Mesenchymal stem cell (in vitro differentiated cells and primary cell): ENCODE data around the gene GNG13.
A peak's percentile ranks its signal among the peaks of the same experiment; 100 is the strongest.
"Not testable (repeated sequence)": the region's sequence is repeated elsewhere in the genome, so short reads cannot be mapped to it uniquely, and the experiment has no call there.

Experiments
- DNase-seq: peaks from one replicate; pipeline ENCODE4 v3.0.0-alpha.2; 2013
- H2AFZ ChIP-seq: one replicate; pipeline ENCODE4 v1.6.1; 2013; ENCODE audit warnings: low read depth, mild to moderate bottlenecking, control low read depth, inconsistent platforms, low read length, moderate library complexity
- H2AK5ac ChIP-seq: 2 replicates; pipeline ENCODE4 v1.6.1; 2013; ENCODE audit warnings: low read length, moderate library complexity, mild to moderate bottlenecking, inconsistent platforms; ENCODE audit not compliant: severe bottlenecking
- H2BK120ac ChIP-seq: one replicate; pipeline ENCODE4 v1.6.1; 2013; ENCODE audit warnings: low read depth, mild to moderate bottlenecking, inconsistent platforms, low read length, moderate library complexity
- H2BK12ac ChIP-seq, 2 experiments: one replicate each; pipeline ENCODE4 v1.6.1; 2013; ENCODE audit warnings: inconsistent platforms in 2 of 2, low read length in 2 of 2, mild to moderate bottlenecking in 2 of 2, moderate library complexity in 2 of 2, control low read depth in 1 of 2
- H2BK15ac ChIP-seq: one replicate; pipeline ENCODE4 v1.6.1; 2013; ENCODE audit warnings: mild to moderate bottlenecking, low read depth, inconsistent platforms; ENCODE audit not compliant: poor library complexity, severe bottlenecking
- H2BK5ac ChIP-seq: 2 replicates; pipeline ENCODE4 v1.6.1; 2013; ENCODE audit warnings: low read depth, mild to moderate bottlenecking, low read length, control low read depth, inconsistent platforms; ENCODE audit not compliant: poor library complexity, severe bottlenecking
- H3K14ac ChIP-seq, 2 experiments: one replicate each; pipeline ENCODE4 v1.6.1; 2013; ENCODE audit warnings: inconsistent platforms in 2 of 2, low read length in 2 of 2, control low read depth in 1 of 2, mild to moderate bottlenecking in 1 of 2, moderate library complexity in 1 of 2
- H3K18ac ChIP-seq, 2 experiments: one replicate each; pipeline ENCODE4 v1.6.1; 2013; ENCODE audit warnings: inconsistent platforms in 2 of 2, low read length in 2 of 2, control low read depth in 1 of 2, low read depth in 1 of 2, mild to moderate bottlenecking in 1 of 2
- H3K23ac ChIP-seq, 2 experiments: one replicate each; pipeline ENCODE4 v1.6.1; 2013; ENCODE audit warnings: inconsistent platforms in 2 of 2, low read length in 2 of 2, mild to moderate bottlenecking in 2 of 2, moderate library complexity in 2 of 2, control low read depth in 1 of 2
- H3K27ac ChIP-seq: 2 replicates; pipeline ENCODE4 v1.5.1; 2013; ENCODE audit warnings: mild to moderate bottlenecking, moderate library complexity, low read length, control low read depth, inconsistent platforms; ENCODE audit not compliant: poor library complexity, severe bottlenecking
- H3K27me3 ChIP-seq, 2 experiments: 2 replicates each; pipeline versions ENCODE4 v1.6.1 to v1.7.0; 2013; ENCODE audit warnings: low read length in 2 of 2, mild to moderate bottlenecking in 2 of 2, moderate library complexity in 2 of 2, control low read depth in 1 of 2, inconsistent platforms in 1 of 2; ENCODE audit not compliant: control insufficient read depth in 1 of 2, insufficient read depth in 1 of 2
- H3K36me3 ChIP-seq, 2 experiments: 2 replicates each; pipeline versions ENCODE4 v1.6.1 to v1.7.0; 2013; ENCODE audit warnings: low read length in 2 of 2, control low read depth in 1 of 2, inconsistent platforms in 1 of 2, low read depth in 1 of 2, mild to moderate bottlenecking in 1 of 2; ENCODE audit not compliant: insufficient read depth in 2 of 2, control insufficient read depth in 1 of 2
- H3K4ac ChIP-seq, 2 experiments: one replicate each; pipeline ENCODE4 v1.6.1; 2013; ENCODE audit warnings: inconsistent platforms in 2 of 2, low read length in 2 of 2, mild to moderate bottlenecking in 2 of 2, moderate library complexity in 2 of 2, control low read depth in 1 of 2, low read depth in 1 of 2
- H3K4me1 ChIP-seq: 2 replicates; pipeline ENCODE4 v1.6.1; 2013; ENCODE audit warnings: low read depth, low read length, control low read depth; ENCODE audit not compliant: control insufficient read depth, insufficient read depth
- H3K4me2 ChIP-seq: 2 replicates; pipeline ENCODE4 v1.6.1; 2013; ENCODE audit warnings: low read length, mild to moderate bottlenecking, inconsistent platforms; ENCODE audit not compliant: poor library complexity, severe bottlenecking
- H3K4me3 ChIP-seq, 2 experiments: 2 replicates each; pipeline versions ENCODE4 v1.5.1 to v1.7.0; 2013; ENCODE audit warnings: low read length in 2 of 2, mild to moderate bottlenecking in 2 of 2, control low read depth in 1 of 2, low read depth in 1 of 2; ENCODE audit not compliant: insufficient read depth in 1 of 2
- H3K79me1 ChIP-seq: replicated peaks from 2 replicates; pipeline ENCODE4 v1.6.1; 2013; ENCODE audit warnings: mild to moderate bottlenecking, control low read depth, low read length, inconsistent platforms; ENCODE audit not compliant: poor library complexity, severe bottlenecking
- H3K9ac ChIP-seq: 2 replicates; pipeline ENCODE4 v1.7.0; 2013; ENCODE audit warnings: mild to moderate bottlenecking, low read length, moderate library complexity
- H3K9me3 ChIP-seq: 2 replicates; pipeline ENCODE4 v1.7.0; 2013; ENCODE audit warnings: mild to moderate bottlenecking, low read length; ENCODE audit not compliant: control insufficient read depth
- H4K8ac ChIP-seq: one replicate; pipeline ENCODE4 v1.6.1; 2013; ENCODE audit warnings: inconsistent platforms, mild to moderate bottlenecking, low read length, moderate library complexity
- H4K91ac ChIP-seq: one replicate; pipeline ENCODE4 v1.6.1; 2013; ENCODE audit warnings: mild to moderate bottlenecking, low read length, inconsistent platforms
- WGBS: methylation state at CpG from one replicate; pipeline ENCODE4 v1.1.7; 2013; ENCODE audit warnings: mixed read lengths; 5-methylcytosine and 5-hydroxymethylcytosine counted together

The GNG13 gene

DNA sequence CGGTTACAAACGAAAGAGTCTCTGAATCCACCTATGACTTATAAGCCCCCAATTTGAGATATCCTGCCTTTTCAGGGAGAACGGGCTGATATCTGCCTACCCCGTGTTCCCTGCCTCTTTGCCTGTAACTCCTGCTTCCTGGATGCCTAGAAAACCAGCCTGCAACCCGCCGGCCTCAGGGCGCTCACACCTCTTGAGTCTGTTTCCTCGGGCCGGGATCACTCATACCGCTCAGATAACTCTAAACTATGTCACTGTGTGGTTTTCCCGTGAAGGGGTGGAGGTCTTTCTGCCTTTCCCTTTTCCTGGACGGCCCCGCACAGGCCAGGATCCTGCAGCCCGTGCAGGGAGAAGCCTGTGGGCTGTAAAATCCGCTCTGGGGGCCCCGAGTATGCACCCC, 22.7 kb downstream of the GNG13 start:
- Histone ChIP-seq H2BK12ac (no peak overlapping the region), H3K27me3 (peaks cover 3 to 59% of the 10 kb centered on the region in 2 experiments), H4K8ac (no peak overlapping the region), H4K91ac (no peak overlapping the region), H3K27ac (peak overlapping the region; percentile 38), H3K4me3 (no peak overlapping the region), H3K9me3 (no peaks in the 10 kb centered on the region), H2BK5ac (no peak overlapping the region), H2AFZ (no peak overlapping the region), H3K9ac (no peak overlapping the region), H3K4me2 (peak overlapping the region; percentile 5), H3K79me1 (no peaks in the 10 kb centered on the region), H3K4ac (no peak overlapping the region), H3K14ac (no peak overlapping the region), H3K18ac (no peak overlapping the region), H3K4me1 (peaks cover 26% of the 10 kb centered on the region), H2BK120ac (no peak overlapping the region), H2AK5ac (no peak overlapping the region), H3K36me3 (no peaks in the 10 kb centered on the region), H2BK15ac (no peak overlapping the region), H3K23ac (no peak overlapping the region)
- peak; percentile 17 for DNase-seq
- 57% methylated on average over 16 of the region's 16 CpGs for WGBS

DNA sequence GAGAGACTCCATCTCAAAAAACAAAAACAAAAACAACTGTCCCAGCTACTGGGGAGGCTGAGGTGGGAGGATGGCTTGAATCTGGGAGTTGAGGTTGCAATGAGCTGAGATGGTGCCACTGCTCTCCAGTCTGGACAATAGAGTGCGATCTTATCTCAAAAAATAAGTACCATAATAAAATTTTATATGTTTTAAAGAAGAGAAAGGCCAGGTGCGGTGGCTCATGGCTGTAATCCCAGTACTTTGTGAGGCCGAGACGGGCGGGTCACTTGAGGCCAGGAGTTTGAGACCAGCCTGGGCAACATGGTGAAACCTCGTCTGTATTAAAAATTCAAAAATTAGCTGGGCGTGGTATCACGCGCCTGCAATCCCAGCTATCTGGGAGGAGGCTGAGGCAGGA, 23.7 kb downstream of the GNG13 start:
- no peaks in the 10 kb centered on the region for H3K9me3 ChIP-seq
- 94% methylated on average over 8 of the region's 9 CpGs for WGBS
- no peak overlapping the region for H2BK15ac ChIP-seq
- no peak overlapping the region for H2AFZ ChIP-seq
- DNase-seq = no peak
- H4K91ac ChIP-seq = no peak overlapping the region
- no peak overlapping the region for H3K23ac ChIP-seq
- no peaks in the 10 kb centered on the region for H3K79me1 ChIP-seq
- H3K27ac ChIP-seq = no peak overlapping the region
- H3K14ac ChIP-seq = no peak overlapping the region
- H2AK5ac ChIP-seq = no peak overlapping the region
- H3K27me3 ChIP-seq = peaks cover 0 to 49% of the 10 kb centered on the region in 2 experiments
- H2BK5ac ChIP-seq = no peak overlapping the region
- H3K9ac ChIP-seq = no peak overlapping the region
- H2BK12ac ChIP-seq = no peak overlapping the region
- H4K8ac ChIP-seq = no peak overlapping the region
- H3K4ac ChIP-seq = no peak overlapping the region
- H3K36me3 ChIP-seq = no peaks in the 10 kb centered on the region
- H3K4me1 ChIP-seq = peaks cover 26% of the 10 kb centered on the region
- H3K4me2 ChIP-seq = no peak overlapping the region
- H2BK120ac ChIP-seq = no peak overlapping the region
- H3K18ac ChIP-seq = no peak overlapping the region
- no peak overlapping the region for H3K4me3 ChIP-seq

DNA sequence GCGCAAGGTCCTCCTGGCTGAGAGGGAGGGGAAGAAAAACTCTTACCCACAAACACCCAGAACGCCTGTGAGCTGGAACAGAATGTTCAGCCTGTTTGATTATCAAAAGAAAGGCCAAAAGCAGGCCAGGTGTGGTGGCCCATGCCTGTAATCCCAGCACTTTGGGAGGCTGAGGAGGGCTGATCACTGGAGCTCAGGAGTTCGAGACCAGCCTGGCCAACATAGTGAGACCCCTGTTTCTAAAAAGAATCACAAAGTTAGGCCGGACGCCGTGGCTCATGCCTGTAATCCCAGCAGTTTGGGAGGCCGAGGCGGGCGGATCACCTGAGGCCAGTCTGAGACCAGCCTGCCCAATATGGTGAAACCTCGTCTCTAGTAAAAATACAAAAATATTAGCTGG, 24.2 kb downstream of the GNG13 start:
- H3K79me1 ChIP-seq, H2BK5ac ChIP-seq, H3K14ac ChIP-seq, H3K4me3 ChIP-seq, H3K36me3 ChIP-seq, H3K4me2 ChIP-seq, H3K4ac ChIP-seq, H3K23ac ChIP-seq, DNase-seq, H3K9ac ChIP-seq, H2BK12ac ChIP-seq, H3K27ac ChIP-seq, H2BK120ac ChIP-seq, H2AK5ac ChIP-seq, H4K91ac ChIP-seq, H4K8ac ChIP-seq, H3K9me3 ChIP-seq, H2AFZ ChIP-seq, H3K18ac ChIP-seq, H2BK15ac ChIP-seq: not testable (repeated sequence)
- H3K27me3 ChIP-seq = peaks cover 0 to 48% of the 10 kb centered on the region in 2 experiments
- WGBS = 92% methylated on average over 9 of the region's 10 CpGs
- H3K4me1 ChIP-seq = peaks cover 23% of the 10 kb centered on the region

DNA sequence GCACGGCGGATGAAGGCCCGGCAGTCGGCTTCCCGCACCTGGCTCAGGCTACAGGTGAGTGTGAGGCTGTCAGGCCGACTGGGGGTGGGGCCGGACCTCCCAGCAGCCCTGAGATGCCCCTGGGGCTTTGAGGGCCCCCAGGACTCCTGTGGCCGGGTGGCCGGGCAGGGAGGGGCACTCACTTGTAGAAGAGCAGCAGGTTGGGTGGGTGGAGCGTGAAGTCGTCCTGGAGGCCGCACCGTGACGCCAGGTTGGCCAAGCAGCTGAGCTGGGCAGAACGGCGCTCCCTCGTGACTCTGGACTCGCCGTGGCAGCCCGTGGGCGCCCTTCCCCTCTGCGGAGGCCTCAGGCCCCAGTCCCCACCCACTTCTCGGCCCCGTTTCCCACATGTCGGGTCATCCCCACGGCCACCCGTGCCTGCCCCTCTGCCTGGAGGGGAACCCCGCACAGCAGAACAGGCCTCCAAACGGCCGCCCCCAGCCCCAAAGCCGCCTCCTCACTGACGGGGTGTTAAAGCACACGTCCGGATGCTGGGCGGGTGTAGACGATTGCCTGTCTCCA, 25.2 kb downstream of the GNG13 start:
- Histone ChIP-seq H2BK120ac (no peak overlapping the region), H3K4me3 (peak overlapping the region in 1 of 2 experiments; percentile 23), H3K4me2 (no peak overlapping the region), H2BK5ac (no peak overlapping the region), H3K14ac (no peak overlapping the region), H3K79me1 (no peaks in the 10 kb centered on the region), H3K27me3 (peaks cover 0 to 43% of the 10 kb centered on the region in 2 experiments), H3K4ac (no peak overlapping the region), H4K8ac (no peak overlapping the region), H2BK12ac (no peak overlapping the region), H3K9me3 (no peaks in the 10 kb centered on the region), H3K36me3 (no peaks in the 10 kb centered on the region), H2AK5ac (no peak overlapping the region), H2BK15ac (no peak overlapping the region), H2AFZ (no peak overlapping the region), H3K27ac (no peak overlapping the region), H3K4me1 (peaks cover 20% of the 10 kb centered on the region), H4K91ac (no peak overlapping the region), H3K18ac (no peak overlapping the region), H3K9ac (no peak overlapping the region), H3K23ac (no peak overlapping the region)
- 83% methylated on average over 35 of the region's 36 CpGs for WGBS
- DNase-seq = no peak
